Cardiac fibroblast (primary cell): ENCODE results near the gene MED12L.

Source experiments
- DNase-seq, 2 donors: peaks; one replicate each; pipeline versions ENCODE4 v3.0.0 to v3.0.0-alpha.2; 2010; ENCODE audit warnings: low read depth in 2 of 2
- H3K4me3 ChIP-seq, 2 donors: replicated peaks in 1 of 2; 1 replicate in 1 of 2; 2 replicates in 1 of 2; pipeline ENCODE4 v1.5.1; 2011; ENCODE audit warnings: low read depth in 2 of 2, low read length in 2 of 2, mild to moderate bottlenecking in 2 of 2, moderate library complexity in 1 of 2
- CTCF ChIP-seq: IDR thresholded peaks from one replicate; pipeline ENCODE4 v1.5.1; 2011; ENCODE audit warnings: low read depth, mild to moderate bottlenecking, low read length, inconsistent platforms

Gene MED12L

GRCh38 chr3:151087648-151088047, 2.2 kb downstream of the MED12L start:
- no peak overlapping the region for H3K4me3 ChIP-seq
- TF ChIP-seq CTCF: no peak
- DNase-seq: no peak

- DNase-seq: no peak
- TF ChIP-seq CTCF: no peak
- no peak overlapping the region for H3K4me3 ChIP-seq
Observed at GRCh38 chr3:151091685-151092345, 6.4 kb downstream of the MED12L start.

GRCh38 chr3:151093148-151093547, 7.7 kb downstream of the MED12L start:
- TF ChIP-seq CTCF: no peak
- no peak for DNase-seq
- H3K4me3 ChIP-seq: no peak overlapping the region

- no peak overlapping the region for H3K4me3 ChIP-seq
- TF ChIP-seq CTCF: no peak
Observed at GRCh38 chr3:151093905-151094304, 8.4 kb downstream of the MED12L start.

GRCh38 chr3:151096716-151097115, 11.3 kb downstream of the MED12L start:
- TF ChIP-seq CTCF: no peak
- DNase-seq: no peak
- no peak overlapping the region for H3K4me3 ChIP-seq

More at GRCh38 chr3:151093905-151094304, 8.4 kb downstream of the MED12L start:
- DNase-seq: no peak

- no peak overlapping the region for H3K4me3 ChIP-seq
- DNase-seq: no peak
- TF ChIP-seq CTCF: no peak
Observed at GRCh38 chr3:151100076-151100475, 14.6 kb downstream of the MED12L start.
